Measurements from ENCODE around the gene STAP1.

DNA sequence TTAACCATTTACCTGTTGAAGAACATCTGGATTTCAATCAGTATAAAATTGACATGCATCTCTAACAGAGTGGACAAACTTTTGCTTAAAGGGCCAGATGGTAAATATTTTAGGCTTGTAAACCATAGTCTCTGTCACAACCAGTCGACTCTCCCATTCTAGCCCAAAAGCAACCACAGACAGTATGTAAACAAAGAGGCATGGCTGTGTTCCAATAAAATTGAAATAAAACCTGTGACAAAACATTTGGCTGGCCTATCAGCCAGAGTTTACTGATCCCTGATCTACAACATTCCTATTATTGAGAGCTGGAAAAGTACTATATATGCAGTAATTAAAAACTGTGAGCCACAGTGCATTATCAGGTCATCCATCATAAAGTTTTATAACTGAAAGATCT, 16.5 kb upstream of the STAP1 start:
- TF ChIP-seq YY1 (IDR thresholded peaks at IDR 0.05; ENCODE audit: insufficient read depth, insufficient read length) (no peak), SUZ12 (IDR thresholded peaks at IDR 0.05; ENCODE audit: extremely low read depth, insufficient read depth, insufficient read length) (no peak), ZNF274 (IDR thresholded peaks at IDR 0.05; ENCODE audit: low read depth, low read length) (no peak)

Data from NT2/D1 (cell line).